CD14-positive monocyte (primary cell): ENCODE data around the gene ACBD6. TPM values are rescaled to one million over a fixed set of nuclear protein-coding genes. Genes with fewer than 3 reads are reported as not detected.

Experiments used
- DNase-seq, 3 donors: peaks; one replicate each; pipeline ENCODE4 v3.0.0-alpha.2; 2011 to 2022
- H2AFZ ChIP-seq: 2 replicates; pipeline ENCODE4 v1.6.0; 2012; ENCODE audit warnings: mild to moderate bottlenecking, low read depth, low read length, inconsistent platforms; ENCODE audit not compliant: insufficient read depth, poor library complexity, severe bottlenecking
- H3K27ac ChIP-seq, 2 donors: 1 replicate in 1 of 2; 2 replicates in 1 of 2; pipeline ENCODE4 v1.5.1; 2012 to 2013; ENCODE audit warnings: low read length in 2 of 2, control low read depth in 1 of 2, inconsistent platforms in 1 of 2, low read depth in 1 of 2, mild to moderate bottlenecking in 1 of 2
- H3K27me3 ChIP-seq, 2 donors: one replicate each; pipeline versions ENCODE4 v1.6.0 to v1.6.1; 2011 to 2013; ENCODE audit warnings: low read length in 2 of 2; ENCODE audit not compliant: control insufficient read depth in 2 of 2, insufficient read depth in 2 of 2
- H3K36me3 ChIP-seq, 2 donors: replicated peaks in 1 of 2; 1 replicate in 1 of 2; 2 replicates in 1 of 2; pipeline versions ENCODE4 v1.5.1 to v1.6.1; 2012 to 2013; ENCODE audit warnings: low read length in 2 of 2, control low read depth in 1 of 2, inconsistent platforms in 1 of 2, mild to moderate bottlenecking in 1 of 2; ENCODE audit not compliant: insufficient read depth in 2 of 2, control insufficient read depth in 1 of 2
- H3K4me1 ChIP-seq, 2 donors: 1 replicate in 1 of 2; 2 replicates in 1 of 2; pipeline versions ENCODE4 v1.5.1 to v1.6.1; 2012 to 2013; ENCODE audit warnings: low read length in 2 of 2, control low read depth in 1 of 2, inconsistent platforms in 1 of 2, mild to moderate bottlenecking in 1 of 2, moderate library complexity in 1 of 2; ENCODE audit not compliant: insufficient read depth in 2 of 2, control insufficient read depth in 1 of 2
- H3K4me2 ChIP-seq: replicated peaks from 2 replicates; pipeline ENCODE3; 2012; ENCODE audit warnings: low read length, moderate library complexity, mild to moderate bottlenecking; ENCODE audit not compliant: poor library complexity, severe bottlenecking; ENCODE audit errors: extremely low read depth
- H3K4me3 ChIP-seq, 3 experiments: fragments of 200-600 bp in 1 of 3; sonication (generic) in 1 of 3; replicated peaks in 1 of 3; 1 replicate in 2 of 3; 2 replicates in 1 of 3; pipeline ENCODE4 v1.5.1; 2011 to 2013; ENCODE audit warnings: low read length in 3 of 3, mild to moderate bottlenecking in 3 of 3, control low read depth in 2 of 3, low read depth in 2 of 3, inconsistent platforms in 1 of 3, moderate library complexity in 1 of 3
- H3K79me2 ChIP-seq: 2 replicates; pipeline ENCODE4 v1.6.0; 2012; ENCODE audit warnings: mild to moderate bottlenecking, control low read depth, inconsistent platforms, low read length, moderate library complexity; ENCODE audit not compliant: insufficient read depth
- H3K9ac ChIP-seq: 2 replicates; pipeline ENCODE4 v1.6.0; 2017; ENCODE audit warnings: low read length, mild to moderate bottlenecking; ENCODE audit not compliant: insufficient read depth, poor library complexity, severe bottlenecking
- H3K9me3 ChIP-seq, 2 donors: replicated peaks in 1 of 2; 1 replicate in 1 of 2; 2 replicates in 1 of 2; pipeline versions ENCODE4 v1.5.1 to v1.6.1; 2012 to 2013; ENCODE audit warnings: low read length in 2 of 2, control low read depth in 1 of 2; ENCODE audit not compliant: control insufficient read depth in 1 of 2, insufficient read depth in 1 of 2
- H4K20me1 ChIP-seq: 2 replicates; pipeline ENCODE4 v1.6.0; 2012; ENCODE audit warnings: mild to moderate bottlenecking, low read length, control low read depth, moderate library complexity; ENCODE audit not compliant: insufficient read depth
- H3K27ac Mint-ChIP-seq, 7 donors: one replicate each; pipeline ENCODE4 v1.8.0; 2020; ENCODE audit warnings: mild to moderate bottlenecking in 7 of 7, mixed read lengths in 7 of 7, moderate library complexity in 6 of 7, inconsistent platforms in 2 of 7
- H3K27me3 Mint-ChIP-seq, 3 donors: one replicate each; pipeline ENCODE4 v1.8.0; 2021 to 2022; ENCODE audit warnings: low read depth in 3 of 3, mild to moderate bottlenecking in 3 of 3, mixed read lengths in 3 of 3, moderate library complexity in 3 of 3, inconsistent platforms in 1 of 3
- H3K36me3 Mint-ChIP-seq, 2 donors: one replicate each; pipeline ENCODE4 v1.8.0; 2020; ENCODE audit warnings: mixed read lengths in 2 of 2, inconsistent platforms in 1 of 2, mild to moderate bottlenecking in 1 of 2
- H3K4me1 Mint-ChIP-seq: one replicate; pipeline ENCODE4 v1.8.0; 2020; ENCODE audit warnings: mild to moderate bottlenecking, mixed read lengths
- H3K4me3 Mint-ChIP-seq, 2 donors: one replicate each; pipeline ENCODE4 v1.8.0; 2020; ENCODE audit warnings: mild to moderate bottlenecking in 2 of 2, mixed read lengths in 2 of 2, moderate library complexity in 1 of 2
- H3K9me3 Mint-ChIP-seq, 7 donors: one replicate each; pipeline ENCODE4 v1.8.0; 2020 to 2022; ENCODE audit warnings: mixed read lengths in 7 of 7, mild to moderate bottlenecking in 6 of 7, moderate library complexity in 6 of 7, inconsistent platforms in 2 of 7
- WGBS: methylation state at CpG from one replicate; pipeline ENCODE4 v1.1.5; 2013; ENCODE audit warnings: missing lambda C conversion rate; ENCODE audit not compliant: insufficient coverage; 5-methylcytosine and 5-hydroxymethylcytosine counted together
- intact Hi-C, 2 donors: fragments of 100-400 bp; cut with micrococcal nuclease; formaldehyde crosslinking; loops; one replicate each; pipeline versions ENCODE4 v1.15.0 to v1.15.1; 2023
- polyA plus RNA-seq, 3 donors: library from polyadenylated mRNA; depleted of rRNA in 1 of 3; unstranded in 2 of 3; stranded (reverse) in 1 of 3; fragments of 300-500 nt in 2 of 3; fragments of >200 nt in 1 of 3; fragmentation: Illumina TruSeq in 2 of 3; gene quantifications; 1 replicate in 2 of 3; 2 replicates in 1 of 3; pipeline ENCODE4 v1.2.3, GENCODE V29; 2012 to 2021
- TF ChIP-seq, protein P1 (sequence below): fragments of 200-600 bp; IDR thresholded peaks from one replicate; pipeline ENCODE4 v1.8.0; 2022; ENCODE audit warnings: antibody characterized with exemption, mild to moderate bottlenecking

The ACBD6 gene
- polyA plus RNA-seq, 3 donors, result 19.3 to 35.3 (median 19.7) TPM

DNA sequence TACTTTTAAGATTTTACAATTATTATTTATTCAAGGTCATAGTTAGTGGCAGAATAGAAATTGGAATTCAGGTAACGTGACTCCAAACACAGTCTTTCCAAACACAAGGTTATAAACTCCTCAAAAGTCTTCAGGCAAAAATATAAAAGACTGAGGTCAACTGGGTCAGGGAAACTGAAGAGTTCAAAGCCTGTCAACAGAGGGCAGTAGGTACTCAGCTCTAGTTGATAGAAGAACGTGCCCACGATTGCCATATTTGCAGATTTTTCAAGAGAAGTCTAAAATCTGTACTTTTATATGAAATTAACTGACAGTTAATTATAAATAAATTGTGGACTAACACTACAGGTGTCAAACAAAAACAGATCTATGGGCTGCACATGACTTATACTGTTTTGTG, 137.3 kb downstream of the ACBD6 start:
- H3K27me3 Mint-ChIP-seq, result no peaks in the 10 kb centered on the region
- Histone ChIP-seq H3K9me3 (no peaks in the 10 kb centered on the region), H3K79me2 (no peaks in the 10 kb centered on the region), H3K4me1 (peaks cover 9 to 20% of the 10 kb centered on the region in 2 donors), H2AFZ (no peak overlapping the region), H3K4me3 (no peak overlapping the region), H3K4me2 (no peak overlapping the region), H3K36me3 (no peaks in the 10 kb centered on the region), H3K27ac (no peak overlapping the region), H3K9ac (no peak overlapping the region), H3K27me3 (no peaks in the 10 kb centered on the region), H4K20me1 (no peaks in the 10 kb centered on the region)
- peaks cover 0 to 6% of the 10 kb centered on the region in 2 donors for H3K36me3 Mint-ChIP-seq
- DNase-seq, result peak; percentile 32 to 65 (median 39)
- peaks cover 17% of the 10 kb centered on the region for H3K4me1 Mint-ChIP-seq
- peaks cover 0 to 5% (median 0%) of the 10 kb centered on the region in 7 donors for H3K9me3 Mint-ChIP-seq
- no CpG with 5 or more reads among the region's 3 CpGs for WGBS
- TF ChIP-seq, protein P1, sequence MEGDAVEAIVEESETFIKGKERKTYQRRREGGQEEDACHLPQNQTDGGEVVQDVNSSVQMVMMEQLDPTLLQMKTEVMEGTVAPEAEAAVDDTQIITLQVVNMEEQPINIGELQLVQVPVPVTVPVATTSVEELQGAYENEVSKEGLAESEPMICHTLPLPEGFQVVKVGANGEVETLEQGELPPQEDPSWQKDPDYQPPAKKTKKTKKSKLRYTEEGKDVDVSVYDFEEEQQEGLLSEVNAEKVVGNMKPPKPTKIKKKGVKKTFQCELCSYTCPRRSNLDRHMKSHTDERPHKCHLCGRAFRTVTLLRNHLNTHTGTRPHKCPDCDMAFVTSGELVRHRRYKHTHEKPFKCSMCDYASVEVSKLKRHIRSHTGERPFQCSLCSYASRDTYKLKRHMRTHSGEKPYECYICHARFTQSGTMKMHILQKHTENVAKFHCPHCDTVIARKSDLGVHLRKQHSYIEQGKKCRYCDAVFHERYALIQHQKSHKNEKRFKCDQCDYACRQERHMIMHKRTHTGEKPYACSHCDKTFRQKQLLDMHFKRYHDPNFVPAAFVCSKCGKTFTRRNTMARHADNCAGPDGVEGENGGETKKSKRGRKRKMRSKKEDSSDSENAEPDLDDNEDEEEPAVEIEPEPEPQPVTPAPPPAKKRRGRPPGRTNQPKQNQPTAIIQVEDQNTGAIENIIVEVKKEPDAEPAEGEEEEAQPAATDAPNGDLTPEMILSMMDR, result peak; percentile 68
- no peak overlapping the region for H3K27ac Mint-ChIP-seq
- intact Hi-C loops, result loop anchor here (10.0 kb wide), 1 partner anchor 50 kb away; no protein-coding TSS in a partner anchor
- no peak overlapping the region for H3K4me3 Mint-ChIP-seq

GRCh38 chr1:180363246-180363995, 139.0 kb downstream of the ACBD6 start:
- Histone ChIP-seq H3K27me3 (no peaks in the 10 kb centered on the region), H3K4me1 (peaks cover 9 to 20% of the 10 kb centered on the region in 2 donors), H3K36me3 (no peaks in the 10 kb centered on the region), H4K20me1 (no peaks in the 10 kb centered on the region), H3K9me3 (no peaks in the 10 kb centered on the region), H2AFZ (no peak overlapping the region), H3K4me2 (peak overlapping the region; percentile 28), H3K79me2 (no peaks in the 10 kb centered on the region), H3K4me3 (peak overlapping the region in 1 of 3 experiments; percentile 12), H3K9ac (no peak overlapping the region), H3K27ac (peak overlapping the region in 1 of 2 donors; percentile 54)
- H3K27ac Mint-ChIP-seq, result peak overlapping the region in 3 of 7 donors; percentile 9 to 58 (median 42)
- peaks cover 0 to 6% of the 10 kb centered on the region in 2 donors for H3K36me3 Mint-ChIP-seq
- H3K4me3 Mint-ChIP-seq, result peak overlapping the region in 1 of 2 donors; percentile 43
- DNase-seq, result peak in 1 of 3 donors; percentile 3
- intact Hi-C loops, result loop anchor here (10.0 kb wide), 1 partner anchor 51 kb away; no protein-coding TSS in a partner anchor
- TF ChIP-seq, protein P1, result no peak
- peaks cover 18% of the 10 kb centered on the region for H3K4me1 Mint-ChIP-seq
- peaks cover 0 to 5% (median 0%) of the 10 kb centered on the region in 7 donors for H3K9me3 Mint-ChIP-seq
- no peaks in the 10 kb centered on the region for H3K27me3 Mint-ChIP-seq
- 16% methylated on average over 2 of the region's 5 CpGs for WGBS
